ENCODE data around the gene CNTNAP1. TPM values are rescaled to one million over a fixed set of nuclear protein-coding genes. Genes with fewer than 3 reads are reported as not detected.

Gene CNTNAP1
- 4.7 to 5.9 TPM (median 5.5 TPM) in 5 replicates for total RNA-seq (2022; extraction: Qiagen RNA extraction)

DNA sequence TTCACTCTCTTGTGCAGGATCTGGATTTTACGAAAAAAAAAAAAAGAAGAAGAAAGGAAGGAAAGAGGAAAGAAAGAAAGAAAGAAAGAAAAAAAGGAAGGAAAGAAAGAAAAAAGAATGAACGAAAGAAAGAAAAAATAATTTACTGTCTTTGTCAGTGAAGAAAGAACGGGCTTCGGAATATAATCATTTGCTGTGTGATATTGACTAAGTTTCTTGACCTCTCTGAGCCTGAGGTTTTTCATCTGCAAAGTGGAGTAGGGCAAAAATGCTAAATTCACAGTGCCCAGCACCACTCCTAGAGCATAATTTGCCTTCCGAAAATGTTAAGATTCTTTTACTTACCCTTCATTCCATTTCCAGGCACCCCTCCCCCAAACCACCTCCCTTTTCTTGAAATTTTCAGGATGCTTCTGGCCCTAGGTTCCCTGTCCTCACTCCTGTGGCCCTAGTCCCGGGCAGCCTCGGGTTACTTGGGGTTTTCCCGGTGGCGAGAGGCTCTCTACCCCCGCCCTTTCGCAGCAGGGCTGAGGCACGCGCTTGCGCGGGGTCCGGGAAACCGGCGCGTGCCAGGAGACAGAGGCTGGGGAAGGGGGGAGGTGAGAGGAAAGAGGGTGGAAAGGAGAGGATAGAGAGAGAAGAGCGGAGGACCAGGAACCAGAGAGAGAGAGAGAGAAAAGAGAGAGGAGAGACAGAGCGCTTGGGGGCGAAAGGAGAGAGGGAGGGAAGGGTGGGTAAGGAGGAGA, at the start of gene CNTNAP1:
Gene CNTNAP1 (plus strand): TSS at position 556 of the 746 bp plus-strand sequence. CDS start 299 bp downstream, outside the sequence.

DNA sequence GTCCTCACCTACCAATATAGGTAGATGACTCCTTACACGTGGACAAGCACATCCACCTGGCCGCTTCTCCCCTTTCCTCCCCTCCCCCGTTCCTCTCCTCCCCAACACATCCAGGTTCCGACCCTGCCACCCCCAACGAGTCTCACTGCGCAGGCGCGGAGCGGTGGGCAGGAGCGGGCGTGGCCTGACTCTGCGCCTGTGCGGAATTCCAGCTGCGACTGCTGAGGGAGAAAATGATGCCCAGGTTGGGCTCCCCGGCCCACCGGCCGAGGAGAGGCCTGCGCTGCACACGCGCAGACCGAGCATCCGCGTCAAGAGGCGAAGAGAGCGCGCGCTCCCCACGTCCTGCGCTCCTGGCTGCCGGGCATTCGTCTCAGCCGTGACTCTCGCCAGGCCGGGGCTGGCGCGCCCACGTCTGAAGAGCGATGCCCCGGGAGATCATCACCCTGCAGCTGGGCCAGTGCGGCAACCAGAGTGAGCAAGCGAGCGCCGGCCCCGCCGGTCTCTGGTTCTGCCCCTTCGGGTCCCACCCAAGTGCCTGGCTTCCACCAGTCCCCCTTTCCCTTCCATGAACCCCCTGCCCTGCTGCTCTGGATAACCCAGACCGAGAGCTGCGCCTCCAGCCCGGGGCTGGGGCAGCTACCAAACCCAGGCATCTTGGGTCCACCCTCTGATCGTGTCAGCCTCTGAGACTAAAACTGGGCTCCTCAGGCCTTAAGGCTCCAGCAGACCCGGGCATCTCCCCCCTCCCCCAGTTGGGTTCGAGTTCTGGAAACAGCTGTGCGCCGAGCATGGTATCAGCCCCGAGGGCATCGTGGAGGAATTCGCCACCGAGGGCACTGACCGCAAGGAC, 23.0 kb upstream of the CNTNAP1 start, which contains the start of gene TUBG2:
Gene TUBG2 (plus strand): TSS at position 206 of the 853 bp plus-strand sequence. CDS start 220 bp downstream, at position 426.

DNA sequence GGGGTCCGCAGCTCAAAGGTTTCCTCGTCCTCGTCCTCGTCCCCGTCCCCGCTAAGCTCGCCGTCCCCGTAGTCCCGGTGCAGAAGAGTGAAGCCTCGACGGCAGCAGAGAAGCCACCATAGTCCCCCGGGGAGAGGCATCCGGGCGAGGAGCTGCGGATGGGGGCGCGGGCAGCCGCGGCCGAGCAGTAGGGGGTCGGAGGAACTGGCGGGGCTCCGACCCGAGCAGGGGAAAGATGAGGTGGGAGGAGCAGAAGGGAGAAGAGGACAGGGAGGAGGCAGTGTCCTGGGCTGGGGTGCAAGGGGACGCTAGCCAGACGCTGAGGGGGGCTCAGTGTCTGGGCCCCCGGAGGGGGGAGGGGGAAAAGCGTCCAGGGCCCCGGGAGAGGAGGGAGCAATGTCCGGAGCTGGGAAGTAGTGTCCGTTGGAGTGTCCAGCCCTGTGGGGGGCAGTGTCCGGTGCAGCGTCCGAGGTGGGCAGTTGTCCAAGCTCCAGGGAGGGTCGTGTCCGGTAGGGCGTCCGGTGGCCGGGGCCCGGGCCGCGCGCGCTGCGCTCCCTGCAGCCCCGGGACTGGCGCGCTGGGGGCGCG, 5.8 kb upstream of the CNTNAP1 start, which contains the start of gene PLEKHH3:
Gene PLEKHH3 (minus strand): TSS at position 571 of the 588 bp plus-strand sequence. CDS start 431 bp downstream, at position 140.

GRCh38 chr17:42744806-42745617, 62.7 kb downstream of the CNTNAP1 start, which contains the start of gene EZH1:
Gene EZH1, minus strand, starts transcription at chr17:42745040. Its CDS starts 16,099 bp downstream, at chr17:42728941.

Other genes with a start within 250 kb of the CNTNAP1 start
- 33.7 to 43.0 TPM (median 36.3 TPM) in 5 replicates for gene ATP6V0A1, start 223.7 kb upstream of the CNTNAP1 start, total RNA-seq (2022; extraction: Qiagen RNA extraction)
- gene NAGLU, start 146.3 kb upstream of the CNTNAP1 start, total RNA-seq (2022; extraction: Qiagen RNA extraction), result 35.1 to 46.5 TPM (median 44.1 TPM) in 5 replicates
- gene HSD17B1, start 129.6 kb upstream of the CNTNAP1 start, total RNA-seq (2022; extraction: Qiagen RNA extraction), result 0.51 to 1.6 TPM (median 1.3 TPM) in 5 replicates
- 112 to 132 TPM (median 119 TPM) in 5 replicates for gene COASY, start 120.4 kb upstream of the CNTNAP1 start, total RNA-seq (2022; extraction: Qiagen RNA extraction)
- 62.1 to 64.0 TPM (median 63.3 TPM) in 5 replicates for gene MLX, start 115.4 kb upstream of the CNTNAP1 start, total RNA-seq (2022; extraction: Qiagen RNA extraction)
- gene PSMC3IP, start 104.8 kb upstream of the CNTNAP1 start, total RNA-seq (2022; extraction: Qiagen RNA extraction), result 30.1 to 35.0 TPM (median 31.2 TPM) in 5 replicates
- gene RETREG3, start 73.2 kb upstream of the CNTNAP1 start, total RNA-seq (2022; extraction: Qiagen RNA extraction), result 23.7 to 35.2 TPM (median 27.9 TPM) in 5 replicates
- gene TUBG1, start 72.8 kb upstream of the CNTNAP1 start, total RNA-seq (2022; extraction: Qiagen RNA extraction), result 133 to 144 TPM (median 140 TPM) in 5 replicates
- 17.1 to 23.8 TPM (median 20.7 TPM) in 5 replicates for gene TUBG2, start 23.2 kb upstream of the CNTNAP1 start, total RNA-seq (2022; extraction: Qiagen RNA extraction)
- gene PLEKHH3, start 5.5 kb upstream of the CNTNAP1 start, total RNA-seq (2022; extraction: Qiagen RNA extraction), result 11.6 to 16.4 TPM (median 16.0 TPM) in 5 replicates
- gene CCR10, start 688 bp upstream of the CNTNAP1 start, total RNA-seq (2022; extraction: Qiagen RNA extraction), result 0.28 to 0.36 TPM (median 0.32 TPM) in 5 replicates
- gene EZH1, start 62.5 kb downstream of the CNTNAP1 start, total RNA-seq (2022; extraction: Qiagen RNA extraction), result 8.2 to 12.3 TPM (median 11.9 TPM) in 5 replicates
- 0.75 to 1.2 TPM (median 1.0 TPM) in 5 replicates for gene RAMP2, start 78.7 kb downstream of the CNTNAP1 start, total RNA-seq (2022; extraction: Qiagen RNA extraction)
- 121 to 127 TPM (median 125 TPM) in 5 replicates for gene VPS25, start 90.9 kb downstream of the CNTNAP1 start, total RNA-seq (2022; extraction: Qiagen RNA extraction)
- gene WNK4, start 98.1 kb downstream of the CNTNAP1 start, total RNA-seq (2022; extraction: Qiagen RNA extraction), result 1.0 to 1.7 TPM (median 1.2 TPM) in 5 replicates
- gene COA3, start 116.2 kb downstream of the CNTNAP1 start, total RNA-seq (2022; extraction: Qiagen RNA extraction), result 106 to 148 TPM (median 136 TPM) in 5 replicates
- gene CNTD1, start 116.3 kb downstream of the CNTNAP1 start, total RNA-seq (2022; extraction: Qiagen RNA extraction), result 0.09 to 0.17 TPM (median 0.13 TPM) in 3 of 5 replicates, not detected in the others
- gene BECN1, start 141.8 kb downstream of the CNTNAP1 start, total RNA-seq (2022; extraction: Qiagen RNA extraction), result 72.3 to 106 TPM (median 77.4 TPM) in 5 replicates
- 222 to 326 TPM (median 227 TPM) in 5 replicates for gene PSME3, start 150.9 kb downstream of the CNTNAP1 start, total RNA-seq (2022; extraction: Qiagen RNA extraction)
- gene AOC2, start 162.0 kb downstream of the CNTNAP1 start, total RNA-seq (2022; extraction: Qiagen RNA extraction), result 1.6 to 2.4 TPM (median 2.0 TPM) in 5 replicates
- gene AOC3, start 168.7 kb downstream of the CNTNAP1 start, total RNA-seq (2022; extraction: Qiagen RNA extraction), result 1.1 to 2.1 TPM (median 1.4 TPM) in 5 replicates
- gene G6PC1, start 218.3 kb downstream of the CNTNAP1 start, total RNA-seq (2022; extraction: Qiagen RNA extraction), result 0.14 TPM in 1 of 5 replicates, not detected in the others